ENCODE results near the gene EXTL1.

DNA sequence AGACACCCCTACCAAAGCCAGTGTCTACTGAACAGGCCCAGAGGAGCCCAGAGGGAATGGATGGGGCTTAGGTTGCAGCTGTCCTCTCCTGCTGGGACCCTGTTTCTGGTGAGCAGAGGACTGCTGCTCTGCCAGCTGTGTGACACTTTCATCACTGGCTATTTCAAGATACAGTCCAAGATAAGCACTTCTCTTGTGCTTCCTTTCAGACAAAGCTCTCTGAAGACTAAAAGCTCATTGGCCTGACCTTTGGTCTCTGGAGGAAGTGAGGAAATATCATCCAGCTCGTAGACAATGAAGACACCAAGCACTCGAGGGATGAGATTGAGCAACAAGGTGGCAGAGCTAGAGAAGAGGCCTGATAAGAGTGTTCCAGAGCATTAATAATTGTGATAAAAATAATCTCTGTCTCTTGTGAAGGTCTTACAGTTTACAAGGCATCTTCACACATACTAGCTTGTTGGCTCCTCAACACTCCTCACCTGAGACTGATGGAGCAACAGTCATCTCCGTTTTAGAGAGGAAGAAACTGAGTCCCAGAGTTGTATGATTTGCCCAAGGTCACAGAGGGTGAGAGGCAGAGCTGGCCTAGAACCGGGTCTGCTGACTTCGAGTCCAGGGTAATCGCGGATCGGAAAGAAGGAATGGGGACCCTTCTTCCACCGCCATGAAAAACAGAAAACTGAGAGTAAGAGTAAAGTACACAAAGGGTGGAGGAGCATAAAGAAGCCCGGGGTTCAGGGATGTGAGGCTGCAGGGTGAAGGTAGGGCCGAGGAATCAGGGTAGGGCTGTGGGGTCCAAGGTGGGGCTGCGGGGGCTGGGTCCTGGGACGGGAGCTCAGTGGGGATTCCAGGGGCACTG is 24.4 kb upstream of the EXTL1 start:
- TF ChIP-seq CHD2 (IDR thresholded peaks at IDR 0.05; ENCODE audit: low read length, partially characterized antibody) (no peak), YY1 (IDR thresholded peaks at IDR 0.05; ENCODE audit: low read depth) (no peak), POLR2AphosphoS5 (IDR thresholded peaks at IDR 0.05; ENCODE audit: low read depth, low read length) (no peak), FOSL2 (IDR thresholded peaks at IDR 0.05; ENCODE audit: borderline replicate concordance, low read depth) (no peak)

Data from SK-N-SH (cell line).